Neuronal stem cell (in vitro differentiated cells): ENCODE data around the gene PLEKHA4.
"Not testable (repeated sequence)": the region's sequence is repeated elsewhere in the genome, so short reads cannot be mapped to it uniquely, and the experiment has no call there.

Experiments used
- DNase-seq: peaks from one replicate; pipeline ENCODE4 v3.0.0-alpha.2; 2013; ENCODE audit warnings: low spot score
- H2AFZ ChIP-seq: one replicate; pipeline ENCODE4 v1.6.1; 2013; ENCODE audit warnings: mild to moderate bottlenecking, low read length, inconsistent platforms
- H2AK5ac ChIP-seq: 2 replicates; pipeline ENCODE4 v1.6.1; 2013; ENCODE audit warnings: low read depth, mild to moderate bottlenecking, inconsistent platforms, low read length, moderate library complexity, mixed read lengths
- H2BK120ac ChIP-seq: 2 replicates; pipeline ENCODE4 v1.6.1; 2013; ENCODE audit warnings: low read depth, mild to moderate bottlenecking, inconsistent platforms, low read length, moderate library complexity, mixed read lengths
- H2BK12ac ChIP-seq: one replicate; pipeline ENCODE4 v1.6.1; 2013; ENCODE audit warnings: low read length, inconsistent platforms
- H2BK15ac ChIP-seq: 2 replicates; pipeline ENCODE4 v1.6.1; 2013; ENCODE audit warnings: mild to moderate bottlenecking, low read length, inconsistent platforms, mixed read lengths
- H2BK5ac ChIP-seq: one replicate; pipeline ENCODE4 v1.6.1; 2013; ENCODE audit warnings: inconsistent platforms, mild to moderate bottlenecking, low read length, moderate library complexity
- H3K14ac ChIP-seq: one replicate; pipeline ENCODE4 v1.6.1; 2013; ENCODE audit warnings: low read length, inconsistent platforms
- H3K18ac ChIP-seq: 2 replicates; pipeline ENCODE4 v1.6.1; 2013; ENCODE audit warnings: low read length, inconsistent platforms
- H3K23ac ChIP-seq: 2 replicates; pipeline ENCODE4 v1.6.1; 2013; ENCODE audit warnings: low read depth, mild to moderate bottlenecking, mixed read lengths, low read length, inconsistent platforms; ENCODE audit not compliant: poor library complexity
- H3K27ac ChIP-seq: replicated peaks from 3 replicates; pipeline ENCODE4 v1.5.1; 2013; ENCODE audit warnings: low read length, inconsistent platforms
- H3K27me3 ChIP-seq, 3 experiments: 2 replicates each; pipeline ENCODE4 v1.6.1; 2013; ENCODE audit warnings: low read length in 3 of 3, mild to moderate bottlenecking in 2 of 3, inconsistent platforms in 1 of 3, low read depth in 1 of 3, mixed read lengths in 1 of 3, moderate library complexity in 1 of 3; ENCODE audit not compliant: control insufficient read depth in 3 of 3, insufficient read depth in 3 of 3
- H3K36me3 ChIP-seq, 2 donors: replicated peaks in 1 of 2; 2 replicates each; pipeline ENCODE4 v1.6.1; 2013; ENCODE audit warnings: low read length in 2 of 2; ENCODE audit not compliant: control insufficient read depth in 2 of 2, insufficient read depth in 2 of 2
- H3K4ac ChIP-seq: 2 replicates; pipeline ENCODE4 v1.6.1; 2013; ENCODE audit warnings: inconsistent platforms, mild to moderate bottlenecking, low read length, moderate library complexity
- H3K4me1 ChIP-seq, 2 donors: 1 replicate in 1 of 2; 2 replicates in 1 of 2; pipeline ENCODE4 v1.6.1; 2013; ENCODE audit warnings: low read length in 2 of 2, low read depth in 1 of 2; ENCODE audit not compliant: control insufficient read depth in 2 of 2, insufficient read depth in 1 of 2
- H3K4me2 ChIP-seq: one replicate; pipeline ENCODE4 v1.6.1; 2013; ENCODE audit warnings: mild to moderate bottlenecking, low read length, inconsistent platforms; ENCODE audit not compliant: insufficient read depth, poor library complexity, severe bottlenecking
- H3K4me3 ChIP-seq, 2 donors: 2 replicates each; pipeline ENCODE4 v1.5.1; 2013; ENCODE audit warnings: low read length in 2 of 2, mild to moderate bottlenecking in 2 of 2, inconsistent platforms in 1 of 2, moderate library complexity in 1 of 2
- H3K79me1 ChIP-seq: one replicate; pipeline ENCODE4 v1.6.1; 2013; ENCODE audit warnings: low read depth, mild to moderate bottlenecking, inconsistent platforms, low read length, moderate library complexity
- H3K9ac ChIP-seq: one replicate; pipeline ENCODE4 v1.6.1; 2013; ENCODE audit warnings: mild to moderate bottlenecking, low read depth, low read length, inconsistent platforms; ENCODE audit not compliant: poor library complexity
- H3K9me3 ChIP-seq, 2 donors: replicated peaks in 1 of 2; 2 replicates each; pipeline versions ENCODE3 to v1.6.1; 2013; ENCODE audit warnings: low read length in 2 of 2, mild to moderate bottlenecking in 2 of 2, inconsistent platforms in 1 of 2, low read depth in 1 of 2, mixed read lengths in 1 of 2, moderate library complexity in 1 of 2; ENCODE audit not compliant: control insufficient read depth in 2 of 2, insufficient read depth in 1 of 2
- H4K8ac ChIP-seq: one replicate; pipeline ENCODE4 v1.6.1; 2013; ENCODE audit warnings: low read depth, mild to moderate bottlenecking, inconsistent platforms, low read length, moderate library complexity
- H4K91ac ChIP-seq: one replicate; pipeline ENCODE4 v1.6.1; 2013; ENCODE audit warnings: low read length, low read depth, mild to moderate bottlenecking, inconsistent platforms; ENCODE audit not compliant: poor library complexity
- WGBS, 2 donors: extraction: QIAGEN DNeasy Blood & Tissue Kit; methylation state at CpG; one replicate each; pipeline ENCODE4 v1.1.7; 2013; ENCODE audit warnings: missing lambda C conversion rate in 2 of 2, mixed read lengths in 1 of 2; ENCODE audit not compliant: insufficient read length in 2 of 2, insufficient replicate concordance in 1 of 2; ENCODE audit errors: extremely low coverage in 2 of 2; 5-methylcytosine and 5-hydroxymethylcytosine counted together

The PLEKHA4 gene

GRCh38 chr19:48913114-48913889 lies 44.9 kb upstream of the PLEKHA4 start:
- H3K18ac ChIP-seq: no peak overlapping the region
- no peaks in the 10 kb centered on the region for H3K79me1 ChIP-seq
- H3K4me2 ChIP-seq: no peak overlapping the region
- no peak overlapping the region for H3K14ac ChIP-seq
- no peak overlapping the region for H2AFZ ChIP-seq
- H3K4me3 ChIP-seq: no peak overlapping the region
- WGBS, 2 donors: no CpG with 5 or more reads among the region's 9 CpGs
- H2BK15ac ChIP-seq: no peak overlapping the region
- no peak overlapping the region for H3K4ac ChIP-seq
- no peak overlapping the region for H4K8ac ChIP-seq
- H3K23ac ChIP-seq: no peak overlapping the region
- H2BK120ac ChIP-seq: no peak overlapping the region
- no peak overlapping the region for H2BK5ac ChIP-seq
- peaks cover 43 to 89% of the 10 kb centered on the region in 2 donors for H3K36me3 ChIP-seq
- H3K4me1 ChIP-seq: no peaks in the 10 kb centered on the region
- H3K9me3 ChIP-seq: peaks cover 0 to 2% of the 10 kb centered on the region in 2 donors
- H3K27me3 ChIP-seq: no peaks in the 10 kb centered on the region
- H2AK5ac ChIP-seq: peak overlapping the region; percentile 28
- DNase-seq: no peak
- H3K9ac ChIP-seq: no peak overlapping the region
- H4K91ac ChIP-seq: no peak overlapping the region
- H3K27ac ChIP-seq: no peak overlapping the region
- H2BK12ac ChIP-seq: no peak overlapping the region

- Histone ChIP-seq H2AK5ac (no peak overlapping the region), H3K27ac (no peak overlapping the region), H3K4me3 (no peak overlapping the region), H3K23ac (no peak overlapping the region), H3K4me2 (no peak overlapping the region), H2BK15ac (no peak overlapping the region), H3K27me3 (no peaks in the 10 kb centered on the region), H2BK5ac (no peak overlapping the region), H2BK120ac (no peak overlapping the region), H4K91ac (no peak overlapping the region), H2BK12ac (no peak overlapping the region), H3K4ac (no peak overlapping the region), H3K79me1 (no peaks in the 10 kb centered on the region), H2AFZ (no peak overlapping the region), H3K4me1 (no peaks in the 10 kb centered on the region), H3K9me3 (peaks cover 0 to 2% of the 10 kb centered on the region in 2 donors), H3K9ac (no peak overlapping the region), H3K36me3 (peaks cover 47 to 89% of the 10 kb centered on the region in 2 donors), H3K14ac (no peak overlapping the region), H3K18ac (no peak overlapping the region), H4K8ac (no peak overlapping the region)
- no CpG with 5 or more reads among the region's 2 CpGs for WGBS, 2 donors
- DNase-seq: no peak
Observed at GRCh38 chr19:48910803-48911202, 42.4 kb upstream of the PLEKHA4 start.

GRCh38 chr19:48909424-48910077 lies 41.1 kb upstream of the PLEKHA4 start:
- not testable (repeated sequence) for H3K4ac ChIP-seq, H3K79me1 ChIP-seq, H2AK5ac ChIP-seq, H4K8ac ChIP-seq, H3K27me3 ChIP-seq, H2BK5ac ChIP-seq, H3K23ac ChIP-seq, H3K27ac ChIP-seq, H3K4me1 ChIP-seq, H3K14ac ChIP-seq, DNase-seq, H3K9me3 ChIP-seq, H2BK12ac ChIP-seq, H3K9ac ChIP-seq, H4K91ac ChIP-seq, H3K4me2 ChIP-seq, H2AFZ ChIP-seq, H3K4me3 ChIP-seq, H3K18ac ChIP-seq, H2BK120ac ChIP-seq, H2BK15ac ChIP-seq
- peaks cover 49 to 89% of the 10 kb centered on the region in 2 donors for H3K36me3 ChIP-seq
- no CpG with 5 or more reads among the region's 11 CpGs for WGBS, 2 donors

GRCh38 chr19:48907671-48908070 lies 39.3 kb upstream of the PLEKHA4 start:
- Histone ChIP-seq H2AFZ (no peak overlapping the region), H2BK12ac (no peak overlapping the region), H3K4ac (no peak overlapping the region), H2BK5ac (peak overlapping the region; percentile 53), H3K27ac (no peak overlapping the region), H3K79me1 (peaks cover 3% of the 10 kb centered on the region), H2BK15ac (no peak overlapping the region), H3K4me1 (no peaks in the 10 kb centered on the region), H3K23ac (peak overlapping the region; percentile 55), H4K8ac (no peak overlapping the region), H4K91ac (no peak overlapping the region), H3K27me3 (no peaks in the 10 kb centered on the region), H3K9ac (no peak overlapping the region), H3K14ac (no peak overlapping the region), H3K18ac (no peak overlapping the region), H2BK120ac (no peak overlapping the region), H3K4me3 (no peak overlapping the region), H3K4me2 (no peak overlapping the region), H3K36me3 (peaks cover 33 to 78% of the 10 kb centered on the region in 2 donors), H2AK5ac (no peak overlapping the region), H3K9me3 (peaks cover 0 to 2% of the 10 kb centered on the region in 2 donors)
- DNase-seq: no peak
- WGBS, 2 donors: no CpG with 5 or more reads among the region's 14 CpGs
